Parathyroid adenoma (tissue), 2 donors: ENCODE measurements around the gene TMEM135.
A peak's percentile ranks its signal among the peaks of the same experiment; 100 is the strongest.

ENCODE experiments used
- H2AFZ ChIP-seq: fragments of 300-600 bp; sonication (generic); one replicate; pipeline ENCODE4 v1.7.0; 2017; ENCODE audit warnings: antibody characterized with exemption, mild to moderate bottlenecking
- H3K27ac ChIP-seq: fragments of 300-600 bp; sonication (generic); one replicate; pipeline ENCODE4 v1.7.0; 2017
- H3K27me3 ChIP-seq: fragments of 300-600 bp; sonication (generic); one replicate; pipeline ENCODE4 v1.7.0; 2017; ENCODE audit warnings: low read length; ENCODE audit not compliant: control insufficient read depth, insufficient read depth
- H3K36me3 ChIP-seq: fragments of 300-600 bp; sonication (generic); one replicate; pipeline ENCODE4 v1.7.0; 2017; ENCODE audit warnings: low read length; ENCODE audit not compliant: control insufficient read depth, insufficient read depth
- H3K4me1 ChIP-seq: fragments of 300-600 bp; sonication (generic); one replicate; pipeline ENCODE4 v1.7.0; 2017; ENCODE audit warnings: control low read depth
- H3K4me2 ChIP-seq: fragments of 300-600 bp; sonication (generic); one replicate; pipeline ENCODE4 v1.7.0; 2017; ENCODE audit warnings: low read length
- H3K4me3 ChIP-seq: fragments of 300-600 bp; sonication (generic); one replicate; pipeline ENCODE4 v1.7.0; 2017; ENCODE audit warnings: low read depth, low read length
- H3K79me2 ChIP-seq: fragments of 300-600 bp; sonication (generic); one replicate; pipeline ENCODE4 v1.7.0; 2017; ENCODE audit warnings: control low read depth
- H3K9ac ChIP-seq: fragments of 300-600 bp; sonication (generic); one replicate; pipeline ENCODE4 v1.7.0; 2017; ENCODE audit warnings: mild to moderate bottlenecking
- H3K9me3 ChIP-seq: fragments of 300-600 bp; sonication (generic); one replicate; pipeline ENCODE4 v1.7.0; 2017; ENCODE audit warnings: low read length; ENCODE audit not compliant: control insufficient read depth
- TF ChIP-seq, protein P1 (sequence below): fragments of 300-600 bp; sonication (generic); IDR thresholded peaks from one replicate; pipeline ENCODE4 v1.7.0; 2017; ENCODE audit warnings: antibody characterized with exemption, mild to moderate bottlenecking
- donor health status: primary hyperparathyroidism.

The TMEM135 gene

GRCh38 chr11:87030458-87031054, 7.2 kb upstream of the TMEM135 start:
- Histone ChIP-seq H3K4me3 (no peak overlapping the region), H3K9me3 (no peaks in the 10 kb centered on the region), H3K4me1 (no peaks in the 10 kb centered on the region), H3K79me2 (no peaks in the 10 kb centered on the region), H3K4me2 (no peak overlapping the region), H3K27ac (no peak overlapping the region), H3K36me3 (no peaks in the 10 kb centered on the region), H3K27me3 (no peaks in the 10 kb centered on the region), H3K9ac (no peak overlapping the region), H2AFZ (no peak overlapping the region)
- TF ChIP-seq, protein P1, sequence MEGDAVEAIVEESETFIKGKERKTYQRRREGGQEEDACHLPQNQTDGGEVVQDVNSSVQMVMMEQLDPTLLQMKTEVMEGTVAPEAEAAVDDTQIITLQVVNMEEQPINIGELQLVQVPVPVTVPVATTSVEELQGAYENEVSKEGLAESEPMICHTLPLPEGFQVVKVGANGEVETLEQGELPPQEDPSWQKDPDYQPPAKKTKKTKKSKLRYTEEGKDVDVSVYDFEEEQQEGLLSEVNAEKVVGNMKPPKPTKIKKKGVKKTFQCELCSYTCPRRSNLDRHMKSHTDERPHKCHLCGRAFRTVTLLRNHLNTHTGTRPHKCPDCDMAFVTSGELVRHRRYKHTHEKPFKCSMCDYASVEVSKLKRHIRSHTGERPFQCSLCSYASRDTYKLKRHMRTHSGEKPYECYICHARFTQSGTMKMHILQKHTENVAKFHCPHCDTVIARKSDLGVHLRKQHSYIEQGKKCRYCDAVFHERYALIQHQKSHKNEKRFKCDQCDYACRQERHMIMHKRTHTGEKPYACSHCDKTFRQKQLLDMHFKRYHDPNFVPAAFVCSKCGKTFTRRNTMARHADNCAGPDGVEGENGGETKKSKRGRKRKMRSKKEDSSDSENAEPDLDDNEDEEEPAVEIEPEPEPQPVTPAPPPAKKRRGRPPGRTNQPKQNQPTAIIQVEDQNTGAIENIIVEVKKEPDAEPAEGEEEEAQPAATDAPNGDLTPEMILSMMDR, result no peak

DNA sequence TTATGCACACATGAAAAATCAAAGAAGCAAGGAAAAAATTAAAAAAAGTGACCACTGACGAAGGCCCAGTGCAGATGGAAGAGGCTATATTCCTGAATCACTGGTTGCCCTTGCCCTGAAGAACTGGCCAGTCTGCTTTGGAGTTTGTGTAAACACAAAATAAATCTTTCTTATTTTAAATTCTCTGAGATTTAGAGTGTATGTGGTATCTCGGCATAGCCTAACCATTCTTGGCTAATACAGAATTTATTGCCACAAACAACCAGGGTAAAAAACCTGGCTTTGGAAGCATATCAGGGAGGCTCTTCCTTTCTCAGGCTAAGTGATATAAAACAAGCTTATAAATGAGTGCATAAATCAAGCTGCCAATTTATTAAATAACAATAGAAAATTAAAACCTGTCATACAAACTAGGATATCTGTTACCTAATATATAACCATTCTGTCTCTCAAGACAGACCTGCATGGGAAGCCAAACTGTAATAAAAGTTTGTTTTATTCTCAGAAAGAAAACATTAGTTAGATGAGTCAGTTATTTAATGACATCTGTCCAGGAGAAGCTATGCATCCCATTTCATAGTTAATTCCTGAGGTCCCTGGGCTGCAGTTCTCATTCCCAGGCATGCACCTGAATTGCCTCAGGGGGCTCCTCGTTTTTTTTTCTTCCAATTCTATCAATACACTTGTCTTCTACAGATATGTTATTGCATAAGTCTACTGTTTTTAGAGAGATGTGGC, 6.1 kb upstream of the TMEM135 start:
- Histone ChIP-seq H2AFZ (no peak overlapping the region), H3K4me1 (peaks cover 2% of the 10 kb centered on the region), H3K27me3 (no peaks in the 10 kb centered on the region), H3K4me2 (no peak overlapping the region), H3K36me3 (no peaks in the 10 kb centered on the region), H3K4me3 (no peak overlapping the region), H3K9me3 (no peaks in the 10 kb centered on the region), H3K9ac (no peak overlapping the region), H3K79me2 (no peaks in the 10 kb centered on the region), H3K27ac (no peak overlapping the region)
- TF ChIP-seq, protein P1, result no peak

GRCh38 chr11:87033561-87033960, 4.2 kb upstream of the TMEM135 start:
- Histone ChIP-seq H3K4me3 (no peak overlapping the region), H3K27ac (no peak overlapping the region), H3K9me3 (no peaks in the 10 kb centered on the region), H3K27me3 (no peaks in the 10 kb centered on the region), H3K36me3 (no peaks in the 10 kb centered on the region), H3K4me2 (no peak overlapping the region), H3K79me2 (peaks cover 3% of the 10 kb centered on the region), H2AFZ (no peak overlapping the region), H3K4me1 (peaks cover 2% of the 10 kb centered on the region), H3K9ac (no peak overlapping the region)
- TF ChIP-seq, protein P1, result no peak

- peak overlapping the region; percentile 95 for H3K27ac ChIP-seq
- H3K79me2 ChIP-seq, result peaks cover 5% of the 10 kb centered on the region
- peak overlapping the region; percentile 25 for H2AFZ ChIP-seq
- H3K36me3 ChIP-seq, result no peaks in the 10 kb centered on the region
- no peak overlapping the region for H3K9ac ChIP-seq
- no peaks in the 10 kb centered on the region for H3K9me3 ChIP-seq
- no peaks in the 10 kb centered on the region for H3K27me3 ChIP-seq
- H3K4me3 ChIP-seq, result no peak overlapping the region
- H3K4me2 ChIP-seq, result no peak overlapping the region
- TF ChIP-seq, protein P1, result no peak
- H3K4me1 ChIP-seq, result peaks cover 2% of the 10 kb centered on the region
Observed at GRCh38 chr11:87035976-87036583, 1.7 kb upstream of the TMEM135 start.
